ENCODE data around the gene CRHR1. TPM values are rescaled to one million over a fixed set of nuclear protein-coding genes. Genes with fewer than 3 reads are reported as not detected.

The CRHR1 gene
- polyA plus RNA-seq, 2 of the 4 experiments (the other 2 are of a cell fraction), result 0.09 to 0.12 TPM

GRCh38 chr17:45745601-45746494 lies 38.3 kb upstream of the CRHR1 start:
- 50% methylated on average over 8 of the region's 11 CpGs for WGBS (ENCODE audit: missing lambda C conversion rate)
- no peak; a peak in 1 of 6 replicates for ATAC-seq
- CTCF ChIA-PET, result interaction anchor here (0.6 to 5.0 kb wide), 6 partner anchors 9 to 148 kb away, joined by 3 to 28 read pairs (median 3); partner anchors contain the start of gene CRHR1

GRCh38 chr17:45747911-45748310 lies 36.2 kb upstream of the CRHR1 start:
- CTCF ChIA-PET, result interaction anchor here (0.6 to 5.0 kb wide), 7 partner anchors 10 to 108 kb away, joined by 3 to 28 read pairs (median 5); partner anchors contain the start of gene CRHR1
- WGBS (ENCODE audit: missing lambda C conversion rate), result 15% methylated on average over 3 of the region's 6 CpGs
- Histone ChIP-seq H3K9me3 (no peaks in the 10 kb centered on the region), H3K4me2 (no peak overlapping the region), H3K4me3 (no peak overlapping the region), H3K4me1 (no peaks in the 10 kb centered on the region), H3K27ac (no peak overlapping the region)
- FAIRE-seq (no peak), DNase-seq (ENCODE audit: low read depth in 1 of 2, low spot score in 1 of 2) (no peak), ATAC-seq (no peak)
- TF ChIP-seq ESRRA (IDR thresholded peaks at IDR 0.05; ENCODE audit: borderline replicate concordance, low read length) (no peak), HEYL (CRISPR knock-in tag; IDR thresholded peaks at IDR 0.05) (no peak), ATOH8 (CRISPR knock-in tag; IDR thresholded peaks at IDR 0.05; ENCODE audit: low read depth) (no peak), ZNF302 (CRISPR knock-in tag; IDR thresholded peaks at IDR 0.05) (no peak), ZC3H11A (IDR thresholded peaks at IDR 0.05) (no peak), GATA3 (IDR thresholded peaks at IDR 0.05; ENCODE audit: borderline replicate concordance) (no peak), EHF (CRISPR knock-in tag; IDR thresholded peaks at IDR 0.05) (no peak), HMGXB4 (CRISPR knock-in tag; IDR thresholded peaks at IDR 0.05; ENCODE audit: borderline replicate concordance) (no peak), KDM5A (IDR thresholded peaks at IDR 0.05) (no peak), TP53 (CRISPR knock-in tag; IDR thresholded peaks at IDR 0.05) (no peak), NR3C1 (IDR thresholded peaks at IDR 0.05) (no peak), REST (IDR thresholded peaks at IDR 0.05) (no peak), NPAS2 (CRISPR knock-in tag; IDR thresholded peaks at IDR 0.05; ENCODE audit: borderline replicate concordance) (no peak), PBX3 (IDR thresholded peaks at IDR 0.05) (no peak)
- POLR2A ChIA-PET, result no interaction called here

More at GRCh38 chr17:45745601-45746494, 38.3 kb upstream of the CRHR1 start:
- DNase-seq (ENCODE audit: low read depth in 1 of 2, low spot score in 1 of 2) (no peak), FAIRE-seq (no peak)
- TF ChIP-seq POLR2AphosphoS2 (conservative IDR thresholded peaks at IDR 0.05; ENCODE audit: low read length) (no peak), MAFK (IDR thresholded peaks at IDR 0.05; ENCODE audit: partially characterized antibody) (peak; percentile 19), NFE2L2 (conservative IDR thresholded peaks at IDR 0.05; ENCODE audit: low read length) (no peak), MAZ (IDR thresholded peaks at IDR 0.05; ENCODE audit: borderline replicate concordance, low read depth, low read length) (no peak), NPAS2 (CRISPR knock-in tag; IDR thresholded peaks at IDR 0.05; ENCODE audit: borderline replicate concordance) (no peak)
- H3K4me2 ChIP-seq, result no peak overlapping the region
- H3K27ac ChIP-seq, result no peak overlapping the region
- POLR2A ChIA-PET, result no interaction called here
- H3K9me3 ChIP-seq, result no peaks in the 10 kb centered on the region
- H3K4me3 ChIP-seq, result no peak overlapping the region
- H3K4me1 ChIP-seq, result no peaks in the 10 kb centered on the region
